GM12878 (cell line): Measurements from ENCODE around the gene RGS11.

Experiments
- FOXK2 ChIP-seq: fragments of 450-650 bp; IDR thresholded peaks from 2 replicates; pipeline ENCODE4 v1.6.1; 2017; ENCODE audit warnings: mild to moderate bottlenecking, moderate library complexity
- HCFC1 ChIP-seq: fragments of 150-350 bp; IDR thresholded peaks from 2 replicates; pipeline ENCODE4 v1.6.1; 2014; ENCODE audit warnings: low read length
- RBBP5 ChIP-seq: fragments of 200-600 bp; sonication (generic); conservative IDR thresholded peaks from 2 replicates; pipeline ENCODE4 v1.6.1; 2016
- TF ChIP-seq, protein P1 (sequence below), 3 experiments: IDR thresholded peaks in 2 of 3; conservative IDR thresholded peaks in 1 of 3; 2 replicates each; pipeline ENCODE4 v1.5.1; 2011; ENCODE audit warnings: low read depth in 3 of 3, low read length in 3 of 3, mild to moderate bottlenecking in 3 of 3, control low read depth in 2 of 3, moderate library complexity in 2 of 3, inconsistent platforms in 1 of 3, mixed read lengths in 1 of 3; ENCODE audit not compliant: control insufficient read depth in 2 of 3, insufficient read depth in 1 of 3; ENCODE audit errors: extremely low read depth in 1 of 3

DNA sequence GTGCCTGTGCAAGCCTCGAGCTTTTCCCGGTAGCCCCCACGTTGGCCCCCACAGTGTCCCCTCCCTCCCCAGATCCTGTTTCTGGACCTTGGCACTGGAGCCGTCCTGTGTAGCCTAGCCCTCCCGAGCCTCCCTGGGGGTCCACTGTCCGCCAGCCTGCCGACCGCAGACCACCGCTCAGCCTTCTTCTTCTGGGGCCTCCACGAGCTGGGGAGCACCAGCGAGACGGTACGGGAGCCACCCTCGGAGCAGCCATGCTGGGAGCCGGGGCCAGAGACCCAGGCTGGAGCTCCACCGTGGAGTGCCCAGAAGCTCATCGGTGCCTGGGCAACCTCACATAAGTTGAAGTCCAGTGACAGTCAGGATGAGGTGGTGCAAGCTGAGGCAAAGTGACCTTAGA is 11.8 kb downstream of the RGS11 start:
- TF ChIP-seq HCFC1: no peak
- TF ChIP-seq, protein P1, sequence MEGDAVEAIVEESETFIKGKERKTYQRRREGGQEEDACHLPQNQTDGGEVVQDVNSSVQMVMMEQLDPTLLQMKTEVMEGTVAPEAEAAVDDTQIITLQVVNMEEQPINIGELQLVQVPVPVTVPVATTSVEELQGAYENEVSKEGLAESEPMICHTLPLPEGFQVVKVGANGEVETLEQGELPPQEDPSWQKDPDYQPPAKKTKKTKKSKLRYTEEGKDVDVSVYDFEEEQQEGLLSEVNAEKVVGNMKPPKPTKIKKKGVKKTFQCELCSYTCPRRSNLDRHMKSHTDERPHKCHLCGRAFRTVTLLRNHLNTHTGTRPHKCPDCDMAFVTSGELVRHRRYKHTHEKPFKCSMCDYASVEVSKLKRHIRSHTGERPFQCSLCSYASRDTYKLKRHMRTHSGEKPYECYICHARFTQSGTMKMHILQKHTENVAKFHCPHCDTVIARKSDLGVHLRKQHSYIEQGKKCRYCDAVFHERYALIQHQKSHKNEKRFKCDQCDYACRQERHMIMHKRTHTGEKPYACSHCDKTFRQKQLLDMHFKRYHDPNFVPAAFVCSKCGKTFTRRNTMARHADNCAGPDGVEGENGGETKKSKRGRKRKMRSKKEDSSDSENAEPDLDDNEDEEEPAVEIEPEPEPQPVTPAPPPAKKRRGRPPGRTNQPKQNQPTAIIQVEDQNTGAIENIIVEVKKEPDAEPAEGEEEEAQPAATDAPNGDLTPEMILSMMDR (IDR thresholded peaks at IDR 0.05 in 2 of 3, conservative IDR thresholded peaks at IDR 0.05 in 1 of 3; ENCODE audit: control insufficient read depth in 2 of 3, extremely low read depth in 1 of 3, insufficient read depth in 1 of 3, low read depth in 3 of 3, low read length in 3 of 3): no peak
- no peak for TF ChIP-seq RBBP5
- no peak for TF ChIP-seq FOXK2
